HG02798 (cell line): ENCODE measurements around the gene FSTL5.
"Not testable (repeated sequence)": the region's sequence is repeated elsewhere in the genome, so short reads cannot be mapped to it uniquely, and the experiment has no call there.

Experiments
- ATAC-seq: cut with Tn5 transposase; IDR thresholded peaks from one replicate; pipeline ENCODE4 v1.9.1; 2021; ENCODE audit warnings: mild to moderate bottlenecking; ENCODE audit not compliant: unreplicated experiment, poor library complexity

FSTL5 gene

DNA sequence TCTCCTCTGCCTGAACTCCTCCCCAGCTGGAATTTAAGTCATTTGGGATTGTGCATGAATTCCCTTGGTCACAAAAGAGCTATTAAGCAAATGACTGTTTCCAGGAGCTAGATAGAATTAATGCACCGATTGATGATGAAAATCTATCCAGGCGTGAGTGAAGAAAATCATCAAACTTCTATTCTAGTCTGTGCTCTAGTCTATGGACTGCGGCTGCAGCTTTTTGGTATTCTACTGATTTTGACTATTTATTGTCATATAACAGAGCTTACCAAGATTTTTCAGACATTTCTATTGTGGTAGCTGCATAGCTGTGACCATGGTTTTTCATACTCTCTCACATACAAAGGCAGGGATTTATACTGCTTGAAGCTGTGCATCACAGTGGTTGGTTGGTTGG is 403.8 kb downstream of the FSTL5 start:
- no peak for ATAC-seq

- ATAC-seq = not testable (repeated sequence)
Observed at GRCh38 chr4:161758412-161758811, 405.4 kb downstream of the FSTL5 start.

DNA sequence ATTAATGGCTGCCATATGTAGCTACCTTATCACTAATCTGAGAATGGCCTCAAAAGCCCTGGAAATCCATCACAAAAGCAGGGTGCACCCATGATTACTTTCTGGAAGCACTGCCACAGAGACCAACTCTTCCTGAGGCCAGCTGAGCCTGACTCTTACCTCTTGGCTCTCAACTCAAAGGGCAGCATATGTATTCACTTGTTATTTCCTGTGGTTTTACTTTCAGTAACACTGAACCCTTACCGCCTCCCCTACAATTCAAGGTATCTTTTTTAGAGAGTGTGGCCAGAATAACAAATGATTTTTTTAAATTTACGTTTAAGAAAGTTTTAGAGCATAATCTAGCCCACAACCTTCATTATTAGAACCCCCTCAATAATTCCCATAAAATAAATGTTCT is 434.9 kb downstream of the FSTL5 start:
- ATAC-seq = no peak

DNA sequence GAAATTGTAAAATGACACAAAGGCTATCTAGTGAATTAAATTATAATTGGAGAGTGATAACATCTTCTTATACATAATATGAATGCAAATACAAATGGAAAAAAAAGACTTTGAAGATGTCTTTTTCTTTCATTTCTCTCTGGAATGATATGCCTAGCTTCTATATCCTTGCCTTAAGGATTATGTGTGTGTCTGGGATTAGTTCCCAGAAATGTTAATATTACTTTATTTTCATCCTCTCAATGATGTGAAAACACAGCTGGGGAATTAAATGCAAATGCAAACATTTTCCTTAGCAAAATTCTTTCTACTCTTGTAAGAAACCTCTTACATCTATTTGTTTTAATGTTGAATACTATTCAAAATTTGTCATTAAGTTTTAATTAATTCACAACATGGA is 441.9 kb downstream of the FSTL5 start:
- no peak for ATAC-seq

DNA sequence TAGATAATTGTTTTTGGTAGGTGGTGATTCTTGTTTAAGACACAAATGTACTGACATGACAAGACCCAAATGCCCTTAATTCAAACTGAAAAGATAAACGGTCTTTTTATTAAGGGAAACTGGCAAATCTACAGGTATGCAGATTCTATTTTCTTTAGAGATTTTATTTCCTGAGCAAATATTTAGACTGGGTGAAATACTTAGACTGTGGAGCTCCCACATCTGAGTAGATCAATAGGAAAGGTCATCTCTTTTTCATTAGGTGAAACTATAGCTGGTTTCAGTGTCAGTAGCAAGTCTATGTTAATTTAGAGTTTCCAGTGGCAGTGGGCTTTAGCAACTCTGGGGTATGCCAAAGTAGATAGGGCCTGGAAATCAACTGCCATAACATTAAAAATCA is 446.7 kb downstream of the FSTL5 start:
- no peak for ATAC-seq

- no peak for ATAC-seq
Observed at GRCh38 chr4:161714931-161715330, 448.9 kb downstream of the FSTL5 start.

DNA sequence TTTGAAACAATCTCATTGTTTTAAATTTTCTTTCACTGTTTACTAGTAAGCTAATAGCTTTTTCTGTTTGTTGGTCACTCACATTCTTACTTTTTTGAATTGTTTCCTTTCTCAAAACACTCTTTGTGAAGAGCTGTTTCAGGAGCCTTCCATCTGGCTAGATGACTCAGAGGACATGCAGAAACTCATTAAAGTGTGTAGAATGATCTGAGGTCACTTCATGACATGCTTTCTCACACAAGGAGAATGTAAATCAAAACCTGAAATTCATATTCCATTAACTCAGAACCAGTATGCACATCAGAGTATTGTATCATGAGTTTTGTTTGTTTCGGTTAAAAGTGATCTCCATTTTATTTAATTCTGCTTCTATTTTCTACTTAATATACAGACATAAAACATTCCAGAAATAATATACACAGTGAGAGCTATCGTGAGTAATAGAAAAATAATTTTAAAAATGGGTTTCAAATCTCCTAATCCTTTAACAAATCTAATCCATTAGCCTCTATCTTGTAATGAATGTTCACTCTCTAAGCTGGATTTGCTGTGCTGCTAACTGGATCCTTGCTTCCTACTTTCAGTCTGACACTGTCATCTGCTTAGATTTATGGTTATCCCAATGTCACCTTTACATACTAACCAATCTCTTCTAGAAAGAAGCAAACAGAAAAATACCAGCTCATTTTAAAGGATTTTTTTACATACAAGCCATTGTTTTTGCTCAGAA is 449.6 kb downstream of the FSTL5 start:
- ATAC-seq = no peak

DNA sequence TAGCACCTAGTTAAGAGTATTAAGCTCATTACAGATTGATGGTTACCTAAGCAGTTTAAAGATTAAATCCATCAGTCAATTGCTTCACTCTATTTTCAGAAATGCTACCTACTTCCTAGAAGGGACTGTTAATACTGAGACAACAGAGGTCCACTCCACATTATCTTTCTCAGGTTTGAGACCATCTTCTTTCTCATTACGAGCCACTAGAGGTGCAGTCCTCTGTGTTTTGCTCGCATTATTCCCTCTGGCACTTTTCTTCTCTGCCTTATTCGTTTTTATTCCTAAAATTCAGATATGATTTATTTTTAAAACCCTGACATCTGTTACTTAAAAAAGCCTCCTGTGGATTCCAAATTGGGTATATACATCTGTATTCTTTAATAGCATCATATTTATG is 459.1 kb downstream of the FSTL5 start:
- ATAC-seq = no peak

GRCh38 chr4:161704040-161704439 is 459.8 kb downstream of the FSTL5 start:
- ATAC-seq = no peak

- no peak for ATAC-seq
Observed at GRCh38 chr4:161702287-161702686, 461.5 kb downstream of the FSTL5 start.

DNA sequence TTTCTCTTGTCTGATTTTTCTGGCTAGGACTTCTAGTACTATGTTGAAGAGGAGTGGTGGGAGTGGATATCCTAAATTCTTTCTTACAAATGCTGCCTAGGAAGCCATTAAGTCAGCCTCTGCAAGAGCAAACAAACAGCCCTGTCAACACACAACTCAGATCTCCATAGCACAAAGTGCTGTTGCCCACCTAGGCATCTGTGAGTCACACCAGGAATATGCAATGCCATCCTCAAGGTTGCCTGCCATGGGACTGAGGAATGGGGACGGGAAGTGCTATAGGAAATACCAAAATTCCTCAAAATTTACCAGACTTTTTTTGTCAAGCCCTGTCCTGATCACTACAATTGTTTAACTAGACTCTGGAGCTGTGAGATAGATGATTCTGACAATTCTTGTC is 466.9 kb downstream of the FSTL5 start:
- ATAC-seq = no peak

DNA sequence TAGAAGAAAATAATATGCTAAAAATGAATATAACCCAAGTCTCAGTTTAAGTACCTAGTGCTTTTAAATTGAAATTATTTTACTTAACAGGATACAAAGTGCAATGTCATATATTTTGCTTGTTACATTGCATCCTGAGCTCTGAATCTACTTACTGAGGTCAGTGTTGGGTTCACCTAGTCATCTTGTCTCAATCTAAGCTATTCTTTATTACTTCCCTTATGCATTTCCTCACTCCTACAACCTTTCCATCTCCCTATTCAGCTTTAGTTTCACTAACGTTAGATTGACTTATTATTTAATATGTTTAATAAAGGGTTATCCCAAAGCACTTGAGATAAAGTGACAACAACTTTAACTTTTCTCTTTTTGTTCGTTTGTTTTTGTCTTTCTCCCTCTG is 483.7 kb downstream of the FSTL5 start:
- ATAC-seq = no peak

GRCh38 chr4:161664740-161665139 is 499.1 kb downstream of the FSTL5 start:
- ATAC-seq = no peak

DNA sequence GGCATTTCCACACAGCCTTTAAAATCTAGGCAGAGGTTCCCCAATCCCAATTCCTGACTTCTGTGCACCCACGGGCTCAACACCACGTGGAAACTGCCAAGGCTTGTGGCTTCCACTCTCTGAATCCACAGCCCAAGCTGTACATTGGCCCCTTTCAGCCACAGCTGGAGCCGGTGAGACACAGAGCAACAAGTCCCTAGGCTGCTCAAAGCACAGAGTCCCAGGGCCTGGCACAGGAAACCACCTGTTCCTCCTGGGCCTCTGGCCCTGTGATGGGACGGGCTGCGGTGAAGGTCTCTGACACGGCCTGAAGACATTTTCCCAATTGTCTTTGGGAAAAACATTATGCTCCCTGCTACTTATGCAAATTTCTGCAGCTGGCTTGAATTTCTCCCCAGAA is 500.0 kb downstream of the FSTL5 start:
- ATAC-seq = no peak

DNA sequence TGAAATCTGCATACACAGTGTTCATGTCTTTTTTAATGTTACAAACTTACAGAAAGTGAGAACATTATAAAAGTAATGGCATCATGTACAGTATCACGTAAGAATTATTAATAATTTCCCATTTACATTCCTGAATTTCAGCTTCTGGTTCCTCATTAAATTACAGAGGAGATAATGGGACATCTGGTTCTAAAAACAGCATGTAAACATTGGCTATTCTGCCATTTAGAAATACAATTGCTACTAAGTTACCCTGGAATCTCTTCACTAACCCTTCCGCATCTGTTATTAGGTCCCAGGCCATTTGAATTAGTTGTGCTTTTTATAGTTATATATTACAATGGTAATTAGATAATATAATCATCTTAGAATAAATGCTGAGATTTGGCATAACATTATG is 505.1 kb downstream of the FSTL5 start:
- ATAC-seq = no peak

DNA sequence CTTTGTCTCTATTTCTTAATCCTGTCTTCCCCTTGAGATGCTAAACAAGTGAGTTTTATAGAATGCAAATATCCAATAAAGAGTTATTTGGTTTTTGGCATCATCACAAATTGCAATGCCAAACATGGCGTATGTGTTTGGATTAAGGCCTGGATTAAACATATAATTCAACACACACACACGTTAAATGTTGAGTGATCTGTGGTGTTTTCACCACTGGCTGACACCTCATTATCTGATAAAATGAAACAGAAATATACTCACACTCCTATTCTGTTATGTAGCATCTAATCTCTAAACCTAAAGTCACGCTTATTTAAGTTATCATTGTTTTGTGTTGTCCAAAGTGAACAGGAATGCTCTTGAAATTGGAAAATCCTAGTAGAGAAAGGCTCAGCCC is 506.2 kb downstream of the FSTL5 start:
- ATAC-seq = no peak

DNA sequence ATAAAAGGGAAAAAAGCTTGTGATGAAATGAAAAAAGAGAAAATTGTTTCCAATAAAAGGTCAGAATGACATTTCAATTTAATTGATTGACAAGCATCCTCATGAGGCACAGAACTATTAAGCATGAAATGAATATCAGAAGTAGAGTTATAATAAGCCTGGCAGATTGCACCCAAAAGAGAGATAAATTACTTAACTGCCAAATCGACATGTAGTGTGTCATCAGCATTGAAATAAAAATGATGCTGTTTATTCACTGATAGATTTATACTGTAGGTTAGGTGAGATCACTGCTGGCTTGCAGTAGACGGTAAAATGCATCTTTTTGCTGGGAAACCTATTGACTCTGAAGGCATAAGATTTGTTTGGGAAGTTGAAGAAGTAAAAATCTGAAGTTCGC is 507.2 kb downstream of the FSTL5 start:
- no peak for ATAC-seq

DNA sequence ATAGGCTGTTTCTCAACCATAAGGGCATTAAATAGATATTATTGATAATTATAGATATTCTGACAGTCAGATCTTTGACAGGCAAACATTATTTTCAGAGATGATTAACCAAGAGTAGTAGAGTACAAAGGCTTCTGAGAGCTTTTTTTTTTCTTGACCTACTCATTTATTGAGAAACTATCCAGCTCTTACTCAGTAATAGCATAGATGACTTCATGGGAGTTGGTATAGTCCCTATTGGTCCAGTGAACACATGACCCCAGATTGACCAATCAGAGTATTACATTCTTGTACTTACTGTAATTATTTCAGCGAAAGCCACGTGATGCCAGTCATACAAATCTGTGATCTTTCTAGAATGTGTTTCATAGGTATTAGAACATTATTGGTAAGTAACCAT is 508.7 kb downstream of the FSTL5 start:
- ATAC-seq = no peak

GRCh38 chr4:161653697-161654096 is 510.1 kb downstream of the FSTL5 start:
- ATAC-seq = no peak

DNA sequence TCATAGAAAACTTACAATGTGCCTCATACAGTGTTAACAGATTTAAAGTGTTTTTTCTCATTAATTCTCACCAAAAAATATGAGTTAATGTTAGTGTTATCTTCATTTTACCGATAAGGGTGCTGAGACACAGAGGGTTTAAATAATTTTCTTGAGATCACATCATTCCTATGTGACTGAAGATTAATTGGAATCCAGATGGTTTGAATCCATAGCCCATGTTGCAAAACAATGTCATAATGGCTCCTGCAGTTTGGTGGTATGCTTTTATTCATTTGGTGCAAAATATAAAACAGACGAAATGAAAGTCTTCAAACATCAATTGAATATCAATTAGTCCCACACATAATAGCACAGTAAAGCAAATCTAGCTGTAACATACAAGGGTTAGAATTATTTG is 512.2 kb downstream of the FSTL5 start:
- no peak for ATAC-seq

GRCh38 chr4:161650812-161651211 is 513.0 kb downstream of the FSTL5 start:
- no peak for ATAC-seq

- ATAC-seq = no peak
Observed at GRCh38 chr4:161647757-161648156, 516.0 kb downstream of the FSTL5 start.

- ATAC-seq = no peak
Observed at GRCh38 chr4:161642708-161643107, 521.1 kb downstream of the FSTL5 start.
